HEK293 (cell line): Measurements from ENCODE around the gene TEAD1.

Experiments
- MEIS1 ChIP-seq: sonication (generic); formaldehyde crosslinking; IDR thresholded peaks from 2 replicates; pipeline ENCODE4 v1.8.1; 2022; ENCODE audit warnings: missing genetic modification reagents, mild to moderate bottlenecking, borderline replicate concordance
- ZNF423 ChIP-seq: fragments of 450-650 bp; formaldehyde crosslinking; IDR thresholded peaks from 2 replicates; pipeline ENCODE4 v1.5.1; 2016; ENCODE audit warnings: missing biosample characterization, missing genetic modification characterization
- TF ChIP-seq, protein P1 (sequence below): sonication (generic); formaldehyde crosslinking; IDR thresholded peaks from 2 replicates; pipeline ENCODE4 v1.8.1; 2022; ENCODE audit warnings: mild to moderate bottlenecking, moderate library complexity, missing genetic modification reagents

DNA sequence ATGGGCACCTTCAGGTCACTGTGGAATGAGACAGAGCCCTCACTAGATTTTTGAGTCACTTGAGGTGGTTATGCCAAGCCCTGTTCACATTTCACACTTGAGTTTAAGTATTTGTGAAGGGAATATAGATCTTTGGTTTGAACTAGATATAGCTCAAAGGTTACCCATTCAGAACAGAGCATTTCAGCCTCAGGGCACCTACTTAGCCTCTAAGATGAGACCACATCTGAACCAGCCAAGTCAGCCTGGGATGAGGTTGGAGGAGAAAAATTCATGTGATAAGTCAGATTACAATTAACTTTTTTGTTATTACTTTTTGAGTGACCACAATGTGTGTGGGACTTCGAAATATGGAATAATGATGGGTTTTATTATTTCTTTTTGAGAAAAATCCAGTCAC is 127.8 kb downstream of the TEAD1 start:
- TF ChIP-seq ZNF423 (tag by site-specific recombination) (no peak), MEIS1 (CRISPR knock-in tag) (no peak)
- TF ChIP-seq, protein P1, sequence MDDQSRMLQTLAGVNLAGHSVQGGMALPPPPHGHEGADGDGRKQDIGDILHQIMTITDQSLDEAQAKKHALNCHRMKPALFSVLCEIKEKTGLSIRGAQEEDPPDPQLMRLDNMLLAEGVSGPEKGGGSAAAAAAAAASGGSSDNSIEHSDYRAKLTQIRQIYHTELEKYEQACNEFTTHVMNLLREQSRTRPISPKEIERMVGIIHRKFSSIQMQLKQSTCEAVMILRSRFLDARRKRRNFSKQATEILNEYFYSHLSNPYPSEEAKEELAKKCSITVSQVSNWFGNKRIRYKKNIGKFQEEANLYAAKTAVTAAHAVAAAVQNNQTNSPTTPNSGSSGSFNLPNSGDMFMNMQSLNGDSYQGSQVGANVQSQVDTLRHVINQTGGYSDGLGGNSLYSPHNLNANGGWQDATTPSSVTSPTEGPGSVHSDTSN (CRISPR knock-in tag), result no peak
